Liver (tissue), 9 donors: ENCODE data around the gene SYNPO2. TPM values are rescaled to one million over a fixed set of nuclear protein-coding genes. Genes with fewer than 3 reads are reported as not detected.

Source experiments
- DNase-seq: peaks from one replicate; pipeline ENCODE4 v3.0.0-alpha.2; 2017; ENCODE audit warnings: low spot score
- H3K27ac ChIP-seq, 2 donors: one replicate each; pipeline ENCODE4 v1.7.0; 2013; ENCODE audit warnings: inconsistent platforms in 2 of 2, low read length in 2 of 2, control low read depth in 1 of 2, low read depth in 1 of 2, mild to moderate bottlenecking in 1 of 2
- H3K27me3 ChIP-seq, 4 donors: one replicate each; pipeline versions ENCODE4 v1.6.1 to v1.7.0; 2013; ENCODE audit warnings: low read length in 3 of 4, inconsistent platforms in 1 of 4, mild to moderate bottlenecking in 1 of 4, moderate library complexity in 1 of 4; ENCODE audit not compliant: control insufficient read depth in 4 of 4, insufficient read depth in 4 of 4
- H3K36me3 ChIP-seq, 4 donors: one replicate each; pipeline versions ENCODE4 v1.6.1 to v1.7.0; 2013; ENCODE audit warnings: low read length in 3 of 4, mild to moderate bottlenecking in 3 of 4, low read depth in 1 of 4, moderate library complexity in 1 of 4; ENCODE audit not compliant: control insufficient read depth in 4 of 4, insufficient read depth in 3 of 4
- H3K4me1 ChIP-seq, 4 donors: one replicate each; pipeline versions ENCODE4 v1.6.1 to v1.7.0; 2013; ENCODE audit warnings: low read length in 3 of 4, mild to moderate bottlenecking in 3 of 4, moderate library complexity in 1 of 4; ENCODE audit not compliant: control insufficient read depth in 4 of 4, insufficient read depth in 4 of 4
- H3K4me3 ChIP-seq, 3 donors: one replicate each; pipeline versions ENCODE4 v1.6.1 to v1.7.0; 2013; ENCODE audit warnings: low read length in 3 of 3, control low read depth in 1 of 3, low read depth in 1 of 3, mild to moderate bottlenecking in 1 of 3
- H3K9ac ChIP-seq, 2 donors: one replicate each; pipeline ENCODE4 v1.7.0; 2013; ENCODE audit warnings: low read length in 2 of 2, mild to moderate bottlenecking in 2 of 2, moderate library complexity in 2 of 2, control low read depth in 1 of 2, low read depth in 1 of 2
- H3K9me3 ChIP-seq, 4 donors: one replicate each; pipeline versions ENCODE4 v1.6.1 to v1.7.0; 2013; ENCODE audit warnings: low read length in 3 of 4; ENCODE audit not compliant: control insufficient read depth in 4 of 4
- CTCF ChIP-seq: fragments of 150-350 bp; IDR thresholded peaks from 2 replicates; pipeline ENCODE4 v1.5.1; 2017; ENCODE audit warnings: improper control_type of control experiment, low read depth, low read length; ENCODE audit not compliant: missing input control
- EGR1 ChIP-seq, 2 donors: IDR thresholded peaks; 2 replicates each; pipeline ENCODE4 v1.6.1; 2016 to 2018; ENCODE audit warnings: antibody characterized with exemption in 2 of 2, low read depth in 2 of 2
- FOXA1 ChIP-seq: IDR thresholded peaks from 2 replicates; pipeline ENCODE4 v1.6.1; 2016; ENCODE audit warnings: antibody characterized with exemption
- FOXA2 ChIP-seq: IDR thresholded peaks from 2 replicates; pipeline ENCODE4 v1.6.1; 2016; ENCODE audit warnings: antibody characterized with exemption
- GABPA ChIP-seq, 2 donors: IDR thresholded peaks in 1 of 2; conservative IDR thresholded peaks in 1 of 2; 2 replicates each; pipeline ENCODE4 v1.6.1; 2016; ENCODE audit warnings: antibody characterized with exemption in 2 of 2, mild to moderate bottlenecking in 1 of 2, moderate library complexity in 1 of 2
- HNF4A ChIP-seq, 2 donors: conservative IDR thresholded peaks; 2 replicates each; pipeline ENCODE4 v1.6.1; 2016; ENCODE audit warnings: antibody characterized with exemption in 2 of 2, mild to moderate bottlenecking in 2 of 2
- HNF4G ChIP-seq: IDR thresholded peaks from 2 replicates; pipeline ENCODE4 v1.6.1; 2016; ENCODE audit warnings: antibody characterized with exemption
- JUND ChIP-seq, 2 donors: IDR thresholded peaks; 2 replicates each; pipeline ENCODE4 v1.6.1; 2016; ENCODE audit warnings: antibody characterized with exemption in 2 of 2
- NR2F2 ChIP-seq: IDR thresholded peaks from 2 replicates; pipeline ENCODE4 v1.6.1; 2016; ENCODE audit warnings: antibody characterized with exemption
- RAD21 ChIP-seq, 2 donors: IDR thresholded peaks; 2 replicates each; pipeline ENCODE4 v1.6.1; 2016; ENCODE audit warnings: antibody characterized with exemption in 2 of 2, mild to moderate bottlenecking in 2 of 2
- RXRA ChIP-seq, 2 donors: IDR thresholded peaks; 2 replicates each; pipeline ENCODE4 v1.6.1; 2017 to 2018; ENCODE audit warnings: antibody characterized with exemption in 2 of 2, mild to moderate bottlenecking in 1 of 2
- SP1 ChIP-seq: IDR thresholded peaks from 2 replicates; pipeline ENCODE4 v1.6.1; 2018; ENCODE audit warnings: antibody characterized with exemption, mild to moderate bottlenecking
- TAF1 ChIP-seq: conservative IDR thresholded peaks from 2 replicates; pipeline ENCODE4 v1.6.1; 2016; ENCODE audit warnings: antibody characterized with exemption, mild to moderate bottlenecking
- YY1 ChIP-seq: IDR thresholded peaks from 2 replicates; pipeline ENCODE4 v1.6.1; 2016; ENCODE audit warnings: antibody characterized with exemption, mild to moderate bottlenecking
- ZBTB33 ChIP-seq: IDR thresholded peaks from 2 replicates; pipeline ENCODE4 v1.6.1; 2016; ENCODE audit warnings: antibody characterized with exemption
- WGBS: extraction: QIAGEN DNeasy Blood & Tissue Kit; methylation state at CpG from one replicate; pipeline ENCODE4 v1.1.7; 2013; 5-methylcytosine and 5-hydroxymethylcytosine counted together
- polyA plus RNA-seq, 2 donors: library from polyadenylated mRNA; stranded (reverse) in 1 of 2; unstranded in 1 of 2; fragments of 200-250 nt in 1 of 2; fragments of >200 nt in 1 of 2; fragmentation: Nextera tagmentation in 1 of 2; extraction: Ambion mirVana in 1 of 2; gene quantifications; one replicate each; pipeline versions ENCODE4 v1.2.1 to v1.2.3, GENCODE V29; 2013 to 2015
- total RNA-seq, 2 donors: library from RNA; depleted of rRNA; stranded (reverse); fragments of >200 nt; gene quantifications; one replicate each; pipeline ENCODE4 v1.2.3, GENCODE V29; 2014
- TF ChIP-seq, protein P1 (sequence below): IDR thresholded peaks from 2 replicates; pipeline ENCODE4 v1.6.1; 2016; ENCODE audit warnings: antibody characterized with exemption
- TF ChIP-seq, protein P2 (sequence below): IDR thresholded peaks from 2 replicates; pipeline ENCODE4 v1.6.1; 2016; ENCODE audit warnings: antibody characterized with exemption
- donor health status: healthy.
- donor health status: healthy.
- donor health status: healthy.
- donor health status: healthy.
- donor health status: healthy.

The SYNPO2 gene
- total and polyA plus RNA-seq, 4 donors, result 2.4 to 10.9 (median 3.4) TPM

DNA sequence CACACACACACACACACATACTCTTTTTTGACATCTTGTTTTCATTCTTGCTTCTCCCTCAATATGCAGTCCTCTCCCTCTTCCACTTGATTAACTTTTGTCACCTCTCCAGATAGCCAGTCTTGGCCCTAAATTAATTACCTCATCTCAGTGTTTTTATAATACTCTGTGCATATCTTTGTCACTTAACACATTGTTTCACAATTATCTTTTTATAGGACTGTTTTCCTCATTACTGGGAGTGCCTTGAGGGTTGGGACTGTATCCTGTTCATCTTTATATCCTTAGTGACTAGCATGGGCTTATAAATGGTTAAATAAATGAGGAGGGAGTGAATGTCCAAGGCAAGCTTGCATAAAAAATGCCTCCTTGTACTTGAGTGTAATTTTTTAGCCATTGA, 33.1 kb downstream of the SYNPO2 start (continued):
- TF ChIP-seq GABPA (IDR thresholded peaks at IDR 0.05 in 1 of 2, conservative IDR thresholded peaks at IDR 0.05 in 1 of 2), result no peak
- TF ChIP-seq YY1, result no peak

DNA sequence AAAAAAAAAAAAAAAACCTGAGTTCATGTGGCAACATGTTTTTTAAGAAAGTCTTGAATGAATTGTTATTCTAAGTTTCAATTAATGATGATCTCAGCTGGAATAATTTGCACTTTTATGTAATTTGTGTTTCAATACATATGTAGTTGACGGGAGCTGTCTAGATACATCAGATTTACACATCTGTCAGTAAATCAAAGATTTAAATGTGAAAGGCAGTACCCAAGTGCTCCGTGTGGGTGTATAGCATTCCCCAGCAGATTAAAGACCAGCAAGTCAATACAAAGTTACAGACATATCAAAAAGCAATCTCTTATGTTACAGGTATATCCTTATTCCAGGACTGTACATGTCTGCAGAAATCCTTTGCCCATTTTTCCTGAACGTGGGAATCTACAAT, 35.2 kb downstream of the SYNPO2 start:
- no peak overlapping the region for H3K9ac ChIP-seq
- no peaks in the 10 kb centered on the region for H3K36me3 ChIP-seq
- TF ChIP-seq RXRA (IDR thresholded peaks at IDR 0.05), result no peak
- no peak for TF ChIP-seq TAF1
- no peak for TF ChIP-seq ZBTB33
- TF ChIP-seq CTCF, result no peak
- no peak for TF ChIP-seq FOXA1
- TF ChIP-seq RAD21 (IDR thresholded peaks at IDR 0.05), result no peak
- TF ChIP-seq, protein P1, sequence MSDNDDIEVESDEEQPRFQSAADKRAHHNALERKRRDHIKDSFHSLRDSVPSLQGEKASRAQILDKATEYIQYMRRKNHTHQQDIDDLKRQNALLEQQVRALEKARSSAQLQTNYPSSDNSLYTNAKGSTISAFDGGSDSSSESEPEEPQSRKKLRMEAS, result no peak
- TF ChIP-seq EGR1 (IDR thresholded peaks at IDR 0.05; ENCODE audit: low read depth in 2 of 2), result no peak
- TF ChIP-seq NR2F2, result no peak
- no peak for TF ChIP-seq SP1
- no peak for TF ChIP-seq HNF4A (conservative IDR thresholded peaks at IDR 0.05)
- TF ChIP-seq, protein P2, sequence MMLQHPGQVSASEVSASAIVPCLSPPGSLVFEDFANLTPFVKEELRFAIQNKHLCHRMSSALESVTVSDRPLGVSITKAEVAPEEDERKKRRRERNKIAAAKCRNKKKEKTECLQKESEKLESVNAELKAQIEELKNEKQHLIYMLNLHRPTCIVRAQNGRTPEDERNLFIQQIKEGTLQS, result no peak
- TF ChIP-seq FOXA2, result no peak
- H3K4me3 ChIP-seq, result no peak overlapping the region
- H3K27me3 ChIP-seq, result no peaks in the 10 kb centered on the region
- H3K27ac ChIP-seq, result no peak overlapping the region
- H3K4me1 ChIP-seq, result no peaks in the 10 kb centered on the region
- no peaks in the 10 kb centered on the region for H3K9me3 ChIP-seq
- 52% methylated on average over 3 of the region's 3 CpGs for WGBS
- DNase-seq, result no peak

DNA sequence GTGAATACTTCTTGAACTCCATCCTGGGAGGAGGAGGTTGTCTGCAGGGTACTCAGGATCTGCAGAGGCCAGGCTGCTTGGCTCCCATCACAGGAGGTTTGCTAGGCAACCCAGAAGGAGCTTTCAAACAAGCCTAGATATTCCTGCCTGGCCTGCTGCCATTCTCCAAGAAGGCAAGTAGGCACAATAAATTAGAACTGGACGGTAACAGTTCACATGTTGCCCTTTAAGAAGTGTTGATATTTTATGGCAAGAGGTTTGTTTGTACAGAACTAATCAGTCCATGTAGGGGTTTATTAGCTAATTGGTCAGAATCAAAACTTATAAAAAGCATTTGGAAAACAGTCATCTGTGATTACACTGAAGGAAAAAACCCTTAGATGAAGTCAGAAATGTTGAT, 39.3 kb downstream of the SYNPO2 start:
- DNase-seq, result no peak
- 75% methylated on average over 1 of the region's 1 CpG for WGBS
- H3K4me1 ChIP-seq, result no peaks in the 10 kb centered on the region
- no peaks in the 10 kb centered on the region for H3K36me3 ChIP-seq
- H3K27ac ChIP-seq, result no peak overlapping the region
- H3K9ac ChIP-seq, result no peak overlapping the region
- TF ChIP-seq FOXA2 (no peak), NR2F2 (no peak), JUND (IDR thresholded peaks at IDR 0.05) (no peak), RAD21 (IDR thresholded peaks at IDR 0.05) (no peak), HNF4G (no peak), GABPA (IDR thresholded peaks at IDR 0.05 in 1 of 2, conservative IDR thresholded peaks at IDR 0.05 in 1 of 2) (no peak), TAF1 (no peak), FOXA1 (no peak), EGR1 (IDR thresholded peaks at IDR 0.05; ENCODE audit: low read depth in 2 of 2) (no peak), CTCF (no peak), HNF4A (conservative IDR thresholded peaks at IDR 0.05) (no peak), RXRA (IDR thresholded peaks at IDR 0.05) (no peak)
- TF ChIP-seq, protein P1, result no peak
- H3K4me3 ChIP-seq, result no peak overlapping the region
- no peaks in the 10 kb centered on the region for H3K9me3 ChIP-seq
- no peaks in the 10 kb centered on the region for H3K27me3 ChIP-seq
